Measurements from ENCODE around the gene TNFRSF18.

TNFRSF18 gene

DNA sequence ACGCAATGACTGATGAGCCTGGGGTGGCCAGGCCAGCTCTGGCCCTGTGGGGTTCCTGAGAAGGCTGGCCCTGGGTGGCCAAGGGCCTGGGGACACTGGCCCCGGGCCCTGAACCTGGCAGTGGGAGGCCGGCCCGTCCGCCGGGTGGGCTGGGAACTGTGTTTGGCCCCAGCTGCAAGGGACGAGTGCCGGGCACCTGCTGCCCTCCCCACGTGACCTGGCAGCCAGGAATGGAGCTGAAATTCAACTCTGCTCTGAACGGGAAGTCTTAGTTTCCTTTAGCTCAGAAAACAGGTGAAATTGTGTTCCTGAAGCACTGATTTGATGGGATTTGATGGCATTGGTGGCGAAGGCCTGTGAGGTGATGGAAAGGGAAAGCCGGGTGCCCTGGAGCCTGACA, 40.9 kb downstream of the TNFRSF18 start:
- WGBS, result 84% methylated on average over 12 of the region's 12 CpGs
- Histone ChIP-seq H4K8ac (ENCODE audit: low read length) (no peak overlapping the region), H3K9ac (ENCODE audit: low read length) (no peak overlapping the region), H3K79me1 (replicated peaks; ENCODE audit: low read length, poor library complexity, severe bottlenecking) (peaks cover 13% of the 10 kb centered on the region), H3K36me3 (ENCODE audit: control insufficient read depth in 1 of 2, insufficient read depth in 2 of 2, low read depth in 1 of 2, low read length in 2 of 2) (peaks cover 0 to 46% of the 10 kb centered on the region in 2 experiments), H3K14ac (ENCODE audit: low read length in 2 of 2) (no peak overlapping the region), H2BK12ac (ENCODE audit: low read length in 2 of 2) (no peak overlapping the region), H3K4me1 (ENCODE audit: control insufficient read depth, insufficient read depth, low read depth, low read length) (peaks cover 79% of the 10 kb centered on the region), H3K18ac (ENCODE audit: low read depth in 1 of 2, low read length in 2 of 2) (no peak overlapping the region), H2BK15ac (ENCODE audit: low read depth, poor library complexity, severe bottlenecking) (no peak overlapping the region), H2AK5ac (ENCODE audit: low read length, severe bottlenecking) (peak overlapping the region; percentile 98), H2BK120ac (ENCODE audit: low read depth, low read length) (no peak overlapping the region), H2BK5ac (ENCODE audit: low read depth, low read length, poor library complexity, severe bottlenecking) (peak overlapping the region; percentile 87), H3K4me3 (ENCODE audit: insufficient read depth in 1 of 2, low read depth in 1 of 2, low read length in 2 of 2) (peak overlapping the region in 1 of 2 experiments; percentile 60), H3K4ac (ENCODE audit: low read depth in 1 of 2, low read length in 2 of 2) (no peak overlapping the region), H3K23ac (ENCODE audit: low read length in 2 of 2) (no peak overlapping the region), H2AFZ (ENCODE audit: low read depth, low read length) (no peak overlapping the region), H3K27me3 (ENCODE audit: control insufficient read depth in 1 of 2, insufficient read depth in 1 of 2, low read length in 2 of 2) (peaks cover 0 to 83% of the 10 kb centered on the region in 2 experiments), H3K9me3 (ENCODE audit: control insufficient read depth, low read length) (no peaks in the 10 kb centered on the region), H3K27ac (ENCODE audit: low read length, poor library complexity, severe bottlenecking) (peak overlapping the region; percentile 98), H3K4me2 (ENCODE audit: low read length, poor library complexity, severe bottlenecking) (peak overlapping the region; percentile 87), H4K91ac (ENCODE audit: low read length) (no peak overlapping the region)
- DNase-seq, result no peak

DNA sequence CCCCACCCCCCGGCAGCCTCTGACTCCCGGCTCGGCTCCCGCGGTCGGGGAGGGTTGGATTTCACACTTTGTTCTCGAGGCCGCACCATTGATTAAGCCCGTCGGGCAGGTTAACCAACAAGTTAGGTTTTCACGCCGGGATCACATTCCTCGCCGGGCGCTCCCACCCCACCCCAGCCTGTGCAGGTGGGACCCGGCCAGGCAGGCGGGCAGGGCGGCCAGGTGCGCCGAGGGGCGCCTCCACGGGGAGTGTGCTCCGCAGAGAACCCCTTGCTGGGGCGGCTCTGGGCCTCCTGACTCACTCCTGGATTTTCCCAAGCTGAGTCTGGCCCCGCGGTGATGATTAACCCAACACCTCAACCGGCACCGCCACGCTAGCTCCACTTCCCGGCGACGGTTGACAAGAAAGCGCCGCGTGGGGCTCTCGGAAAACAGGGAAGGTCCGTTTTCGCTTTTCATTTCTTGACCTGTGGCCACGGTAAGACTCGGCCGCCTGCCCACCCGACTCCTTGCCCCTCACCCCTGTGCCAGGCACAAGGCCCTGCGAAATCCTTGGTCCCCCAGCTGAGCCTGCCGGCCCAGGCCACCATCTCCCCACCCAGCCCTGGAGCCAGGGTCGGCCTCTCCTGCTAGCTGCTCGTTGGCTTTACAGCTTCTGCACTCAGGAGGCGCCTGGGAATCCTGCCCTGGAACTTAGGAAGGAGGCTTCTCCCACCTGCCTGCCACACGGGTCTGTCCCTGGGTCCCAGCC, 41.5 kb downstream of the TNFRSF18 start:
- Histone ChIP-seq H2BK120ac (ENCODE audit: low read depth, low read length) (no peak overlapping the region), H3K4me2 (ENCODE audit: low read length, poor library complexity, severe bottlenecking) (peak overlapping the region; percentile 87), H3K4ac (ENCODE audit: low read depth in 1 of 2, low read length in 2 of 2) (no peak overlapping the region), H3K27me3 (ENCODE audit: control insufficient read depth in 1 of 2, insufficient read depth in 1 of 2, low read length in 2 of 2) (peaks cover 0 to 79% of the 10 kb centered on the region in 2 experiments), H4K91ac (ENCODE audit: low read length) (no peak overlapping the region), H2BK15ac (ENCODE audit: low read depth, poor library complexity, severe bottlenecking) (no peak overlapping the region), H3K14ac (ENCODE audit: low read length in 2 of 2) (no peak overlapping the region), H3K9ac (ENCODE audit: low read length) (no peak overlapping the region), H2AFZ (ENCODE audit: low read depth, low read length) (no peak overlapping the region), H3K36me3 (ENCODE audit: control insufficient read depth in 1 of 2, insufficient read depth in 2 of 2, low read depth in 1 of 2, low read length in 2 of 2) (peaks cover 0 to 45% of the 10 kb centered on the region in 2 experiments), H3K27ac (ENCODE audit: low read length, poor library complexity, severe bottlenecking) (peak overlapping the region; percentile 98), H3K9me3 (ENCODE audit: control insufficient read depth, low read length) (no peaks in the 10 kb centered on the region), H3K4me3 (ENCODE audit: insufficient read depth in 1 of 2, low read depth in 1 of 2, low read length in 2 of 2) (peak overlapping the region in 1 of 2 experiments; percentile 60), H4K8ac (ENCODE audit: low read length) (no peak overlapping the region), H3K4me1 (ENCODE audit: control insufficient read depth, insufficient read depth, low read depth, low read length) (peaks cover 75% of the 10 kb centered on the region), H3K23ac (ENCODE audit: low read length in 2 of 2) (no peak overlapping the region), H3K79me1 (replicated peaks; ENCODE audit: low read length, poor library complexity, severe bottlenecking) (peaks cover 12% of the 10 kb centered on the region), H2BK12ac (ENCODE audit: low read length in 2 of 2) (no peak overlapping the region), H2BK5ac (ENCODE audit: low read depth, low read length, poor library complexity, severe bottlenecking) (peak overlapping the region; percentile 87), H3K18ac (ENCODE audit: low read depth in 1 of 2, low read length in 2 of 2) (no peak overlapping the region), H2AK5ac (ENCODE audit: low read length, severe bottlenecking) (peak overlapping the region; percentile 98)
- DNase-seq, result no peak
- WGBS, result 51% methylated on average over 48 of the region's 48 CpGs

DNA sequence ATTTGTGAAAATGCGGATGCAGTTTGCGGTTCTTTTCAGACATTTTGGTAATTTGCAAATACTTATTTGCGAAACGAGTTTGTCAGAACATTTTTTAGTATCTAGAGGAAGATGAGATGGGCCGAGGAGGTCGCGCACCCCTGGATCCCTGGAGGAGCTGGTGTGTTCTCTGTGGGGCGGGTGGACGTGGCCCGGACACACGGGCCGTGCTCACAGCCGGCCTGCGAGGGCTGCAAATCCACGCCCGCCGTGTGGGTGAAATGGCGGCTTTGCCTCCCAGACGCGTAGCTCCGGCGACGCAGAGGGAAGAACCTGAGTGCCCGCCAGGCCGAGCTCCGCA, 42.1 kb downstream of the TNFRSF18 start:
- peak overlapping the region; percentile 63 for H2BK5ac ChIP-seq (ENCODE audit: low read depth, low read length, poor library complexity, severe bottlenecking)
- peaks cover 0 to 39% of the 10 kb centered on the region in 2 experiments for H3K36me3 ChIP-seq (ENCODE audit: control insufficient read depth in 1 of 2, insufficient read depth in 2 of 2, low read depth in 1 of 2, low read length in 2 of 2)
- H4K91ac ChIP-seq (ENCODE audit: low read length), result no peak overlapping the region
- no peak overlapping the region for H3K18ac ChIP-seq (ENCODE audit: low read depth in 1 of 2, low read length in 2 of 2)
- peaks cover 9% of the 10 kb centered on the region for H3K79me1 ChIP-seq (replicated peaks; ENCODE audit: low read length, poor library complexity, severe bottlenecking)
- no peak overlapping the region for H3K14ac ChIP-seq (ENCODE audit: low read length in 2 of 2)
- H3K23ac ChIP-seq (ENCODE audit: low read length in 2 of 2), result no peak overlapping the region
- H3K4ac ChIP-seq (ENCODE audit: low read depth in 1 of 2, low read length in 2 of 2), result no peak overlapping the region
- DNase-seq, result no peak
- H4K8ac ChIP-seq (ENCODE audit: low read length), result no peak overlapping the region
- H3K9me3 ChIP-seq (ENCODE audit: control insufficient read depth, low read length), result no peaks in the 10 kb centered on the region
- no peak overlapping the region for H2BK12ac ChIP-seq (ENCODE audit: low read length in 2 of 2)
- H2AK5ac ChIP-seq (ENCODE audit: low read length, severe bottlenecking), result peak overlapping the region; percentile 93
- H3K4me3 ChIP-seq (ENCODE audit: insufficient read depth in 1 of 2, low read depth in 1 of 2, low read length in 2 of 2), result no peak overlapping the region
- 71% methylated on average over 26 of the region's 26 CpGs for WGBS
- no peak overlapping the region for H3K9ac ChIP-seq (ENCODE audit: low read length)
- peak overlapping the region; percentile 87 for H3K4me2 ChIP-seq (ENCODE audit: low read length, poor library complexity, severe bottlenecking)
- H3K4me1 ChIP-seq (ENCODE audit: control insufficient read depth, insufficient read depth, low read depth, low read length), result peaks cover 70% of the 10 kb centered on the region
- peak overlapping the region; percentile 79 for H3K27ac ChIP-seq (ENCODE audit: low read length, poor library complexity, severe bottlenecking)
- H3K27me3 ChIP-seq (ENCODE audit: control insufficient read depth in 1 of 2, insufficient read depth in 1 of 2, low read length in 2 of 2), result peaks cover 0 to 74% of the 10 kb centered on the region in 2 experiments
- no peak overlapping the region for H2BK120ac ChIP-seq (ENCODE audit: low read depth, low read length)
- no peak overlapping the region for H2BK15ac ChIP-seq (ENCODE audit: low read depth, poor library complexity, severe bottlenecking)
- no peak overlapping the region for H2AFZ ChIP-seq (ENCODE audit: low read depth, low read length)

DNA sequence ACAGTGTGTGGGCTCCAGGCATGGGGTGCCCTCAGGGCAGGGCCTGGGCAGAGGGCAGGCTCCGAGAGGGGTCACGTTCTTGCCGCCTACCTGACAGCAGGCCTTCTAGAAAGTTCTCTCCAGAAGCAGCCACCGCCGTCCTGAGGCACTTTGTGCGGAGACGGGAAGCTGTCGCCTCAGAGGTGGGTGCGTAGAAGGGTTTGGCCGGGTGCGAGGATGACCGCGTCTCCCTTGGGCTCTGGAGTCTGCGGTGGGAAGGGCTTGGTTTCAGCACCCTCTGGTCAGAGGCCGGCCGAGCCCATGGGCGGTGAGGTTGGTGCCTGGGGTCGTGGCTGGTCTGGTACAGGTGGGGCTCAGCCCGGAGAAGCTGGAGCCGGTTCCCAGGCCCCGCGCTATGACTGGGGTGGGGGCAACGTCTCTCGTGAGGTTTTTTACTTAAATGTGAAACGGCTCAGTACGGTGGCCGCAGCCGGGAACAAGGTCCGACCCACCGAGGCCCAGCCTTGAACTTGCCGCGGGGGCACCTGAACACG, 42.8 kb downstream of the TNFRSF18 start:
- Histone ChIP-seq H2BK12ac (ENCODE audit: low read length in 2 of 2) (no peak overlapping the region), H2BK5ac (ENCODE audit: low read depth, low read length, poor library complexity, severe bottlenecking) (peak overlapping the region; percentile 2), H3K14ac (ENCODE audit: low read length in 2 of 2) (no peak overlapping the region), H3K18ac (ENCODE audit: low read depth in 1 of 2, low read length in 2 of 2) (no peak overlapping the region), H2AFZ (ENCODE audit: low read depth, low read length) (no peak overlapping the region), H4K91ac (ENCODE audit: low read length) (no peak overlapping the region), H2BK120ac (ENCODE audit: low read depth, low read length) (no peak overlapping the region), H4K8ac (ENCODE audit: low read length) (no peak overlapping the region), H3K4me1 (ENCODE audit: control insufficient read depth, insufficient read depth, low read depth, low read length) (peaks cover 68% of the 10 kb centered on the region), H3K27ac (ENCODE audit: low read length, poor library complexity, severe bottlenecking) (peak overlapping the region; percentile 79), H3K4ac (ENCODE audit: low read depth in 1 of 2, low read length in 2 of 2) (no peak overlapping the region), H3K4me3 (ENCODE audit: insufficient read depth in 1 of 2, low read depth in 1 of 2, low read length in 2 of 2) (peak overlapping the region in 1 of 2 experiments; percentile 14), H2AK5ac (ENCODE audit: low read length, severe bottlenecking) (peak overlapping the region; percentile 42), H3K36me3 (ENCODE audit: control insufficient read depth in 1 of 2, insufficient read depth in 2 of 2, low read depth in 1 of 2, low read length in 2 of 2) (peaks cover 0 to 34% of the 10 kb centered on the region in 2 experiments), H3K23ac (ENCODE audit: low read length in 2 of 2) (no peak overlapping the region), H3K27me3 (ENCODE audit: control insufficient read depth in 1 of 2, insufficient read depth in 1 of 2, low read length in 2 of 2) (peaks cover 0 to 68% of the 10 kb centered on the region in 2 experiments), H3K9ac (ENCODE audit: low read length) (no peak overlapping the region), H3K79me1 (replicated peaks; ENCODE audit: low read length, poor library complexity, severe bottlenecking) (peaks cover 9% of the 10 kb centered on the region), H2BK15ac (ENCODE audit: low read depth, poor library complexity, severe bottlenecking) (no peak overlapping the region), H3K9me3 (ENCODE audit: control insufficient read depth, low read length) (no peaks in the 10 kb centered on the region), H3K4me2 (ENCODE audit: low read length, poor library complexity, severe bottlenecking) (no peak overlapping the region)
- 96% methylated on average over 33 of the region's 33 CpGs for WGBS
- no peak for DNase-seq
